IMR-90 (cell line): Measurements from ENCODE around the gene ADISSP. TPM values are rescaled to one million over a fixed set of nuclear protein-coding genes. Genes with fewer than 3 reads are reported as not detected.

Experiments used
- ATAC-seq: fragments of 200-7000 bp; cut with Tn5 transposase; 2 replicates; pipeline ENCODE4 v1.9.1; 2020; ENCODE audit warnings: low read depth, mild to moderate bottlenecking, moderate library complexity
- BruUV-seq: library from RNA; stranded (reverse); fragments of 400-500 nt; replicated peaks from 2 replicates; lab custom pipeline; 2021; lab: Mats Ljungman, UMichigan
- CTCF ChIA-PET: fragments of 300-600 bp; formaldehyde crosslinking; extraction: SDS; loops from one replicate; lab custom pipeline; 2021; ENCODE audit warnings: antibody characterized with exemption; lab: Yijun Ruan, JAX
- POLR2A ChIA-PET: fragments of 300-600 bp; sonication (Branson Sonifier 250); formaldehyde crosslinking; loops from one replicate; lab custom pipeline; 2022; ENCODE audit warnings: antibody characterized with exemption; ENCODE audit not compliant: unreplicated experiment; lab: Charles Lee
- DNase-seq: peaks from one replicate; pipeline ENCODE4 v3.0.0; 2013
- H2AFZ ChIP-seq: replicated peaks from 2 replicates; pipeline ENCODE3; 2013; ENCODE audit warnings: low read length, mild to moderate bottlenecking; ENCODE audit not compliant: poor library complexity
- H2AK5ac ChIP-seq: 2 replicates; pipeline ENCODE4 v1.6.1; 2013; ENCODE audit warnings: low read depth, low read length, inconsistent platforms
- H2AK9ac ChIP-seq: replicated peaks from 2 replicates; pipeline ENCODE3; 2013; ENCODE audit warnings: mild to moderate bottlenecking, low read depth, low read length, moderate library complexity; ENCODE audit not compliant: poor library complexity
- H2BK120ac ChIP-seq: 2 replicates; pipeline ENCODE4 v1.6.1; 2013; ENCODE audit warnings: low read depth, low read length, inconsistent platforms
- H2BK15ac ChIP-seq: 3 replicates; pipeline ENCODE4 v1.6.1; 2013; ENCODE audit warnings: low read depth, low read length, inconsistent platforms
- H2BK20ac ChIP-seq: 2 replicates; pipeline ENCODE4 v1.6.1; 2013; ENCODE audit warnings: low read depth, mild to moderate bottlenecking, inconsistent platforms, low read length, moderate library complexity
- H2BK5ac ChIP-seq: 2 replicates; pipeline ENCODE4 v1.6.1; 2013; ENCODE audit warnings: mild to moderate bottlenecking, low read depth, low read length, inconsistent platforms; ENCODE audit not compliant: poor library complexity, severe bottlenecking
- H3K14ac ChIP-seq: replicated peaks from 2 replicates; pipeline ENCODE4 v1.6.1; 2013; ENCODE audit warnings: low read depth, low read length, inconsistent platforms
- H3K18ac ChIP-seq: 2 replicates; pipeline ENCODE4 v1.6.1; 2013; ENCODE audit warnings: low read depth, low read length, control low read depth
- H3K23ac ChIP-seq: 2 replicates; pipeline ENCODE4 v1.6.1; 2013; ENCODE audit warnings: low read depth, low read length, inconsistent platforms
- H3K27ac ChIP-seq: 2 replicates; pipeline ENCODE4 v1.5.1; 2013; ENCODE audit warnings: mild to moderate bottlenecking, control low read depth, low read length; ENCODE audit not compliant: insufficient read depth
- H3K27me3 ChIP-seq: 2 replicates; pipeline ENCODE4 v1.6.1; 2013; ENCODE audit warnings: low read length; ENCODE audit not compliant: control insufficient read depth, insufficient read depth
- H3K36me3 ChIP-seq: 2 replicates; pipeline ENCODE4 v1.6.1; 2013; ENCODE audit warnings: low read length, mixed read lengths; ENCODE audit not compliant: control insufficient read depth, insufficient read depth
- H3K4ac ChIP-seq: 2 replicates; pipeline ENCODE4 v1.6.1; 2013; ENCODE audit warnings: low read depth, low read length, inconsistent platforms
- H3K4me1 ChIP-seq: 2 replicates; pipeline ENCODE4 v1.6.1; 2013; ENCODE audit warnings: low read length, mixed read lengths; ENCODE audit not compliant: control insufficient read depth, insufficient read depth
- H3K4me2 ChIP-seq: 2 replicates; pipeline ENCODE4 v1.6.1; 2013; ENCODE audit warnings: low read depth, mild to moderate bottlenecking, control low read depth, low read length, moderate library complexity
- H3K4me3 ChIP-seq: 2 replicates; pipeline ENCODE4 v1.5.1; 2013; ENCODE audit warnings: low read depth, mild to moderate bottlenecking, control low read depth, low read length, moderate library complexity; ENCODE audit not compliant: insufficient read depth
- H3K56ac ChIP-seq: 2 replicates; pipeline ENCODE4 v1.6.1; 2013; ENCODE audit warnings: low read length, inconsistent platforms; ENCODE audit not compliant: insufficient read depth; ENCODE audit errors: extremely low read depth
- H3K79me1 ChIP-seq, 2 experiments: 2 replicates each; pipeline ENCODE4 v1.6.1; 2013; ENCODE audit warnings: low read length in 2 of 2, inconsistent platforms in 1 of 2, low read depth in 1 of 2
- H3K9ac ChIP-seq: 2 replicates; pipeline ENCODE4 v1.6.1; 2013; ENCODE audit warnings: low read depth, low read length, control low read depth
- H3K9me1 ChIP-seq: 2 replicates; pipeline ENCODE4 v1.6.1; 2013; ENCODE audit warnings: low read length, inconsistent platforms; ENCODE audit not compliant: insufficient read depth
- H3K9me3 ChIP-seq: 2 replicates; pipeline ENCODE4 v1.6.1; 2013; ENCODE audit warnings: low read length; ENCODE audit not compliant: control insufficient read depth, insufficient read depth
- H4K20me1 ChIP-seq: 2 replicates; pipeline ENCODE4 v1.6.1; 2013; ENCODE audit warnings: low read length, inconsistent platforms; ENCODE audit not compliant: insufficient read depth
- H4K5ac ChIP-seq: 2 replicates; pipeline ENCODE4 v1.6.1; 2013; ENCODE audit warnings: mild to moderate bottlenecking, low read depth, low read length, control low read depth
- H4K8ac ChIP-seq, 2 experiments: 2 replicates each; pipeline ENCODE4 v1.6.1; 2013; ENCODE audit warnings: low read depth in 2 of 2, low read length in 2 of 2, control low read depth in 1 of 2, inconsistent platforms in 1 of 2
- H4K91ac ChIP-seq: 2 replicates; pipeline ENCODE4 v1.6.1; 2013; ENCODE audit warnings: low read depth, low read length, inconsistent platforms; ENCODE audit not compliant: insufficient read depth
- BHLHE40 ChIP-seq: fragments of 150-350 bp; IDR thresholded peaks from 2 replicates; pipeline ENCODE4 v1.6.1; 2016; ENCODE audit warnings: mild to moderate bottlenecking, low read depth, low read length
- CEBPB ChIP-seq: IDR thresholded peaks from 2 replicates; pipeline ENCODE4 v1.6.1; 2012; ENCODE audit warnings: low read depth, low read length, improper control_type of control experiment
- CHD1 ChIP-seq: IDR thresholded peaks from 2 replicates; pipeline ENCODE4 v1.6.1; 2012; ENCODE audit warnings: low read depth, low read length, improper control_type of control experiment
- CTCF ChIP-seq: conservative IDR thresholded peaks from 2 replicates; pipeline ENCODE4 v1.5.1; 2012; ENCODE audit warnings: mild to moderate bottlenecking, low read depth, low read length, improper control_type of control experiment
- ELK1 ChIP-seq: fragments of 150-350 bp; IDR thresholded peaks from 2 replicates; pipeline ENCODE4 v1.6.1; 2016; ENCODE audit warnings: low read depth, mild to moderate bottlenecking, low read length, moderate library complexity, borderline replicate concordance
- FOS ChIP-seq: fragments of 150-350 bp; IDR thresholded peaks from 2 replicates; pipeline ENCODE4 v1.6.1; 2016; ENCODE audit warnings: low read depth, low read length
- MAFK ChIP-seq: IDR thresholded peaks from 2 replicates; pipeline ENCODE4 v1.6.1; 2012; ENCODE audit warnings: low read depth, low read length, improper control_type of control experiment
- MAZ ChIP-seq: IDR thresholded peaks from 2 replicates; pipeline ENCODE4 v1.6.1; 2012; ENCODE audit warnings: low read depth, mild to moderate bottlenecking, low read length, improper control_type of control experiment, moderate library complexity, borderline replicate concordance
- MXI1 ChIP-seq: IDR thresholded peaks from 2 replicates; pipeline ENCODE4 v1.6.1; 2012; ENCODE audit warnings: low read depth, mild to moderate bottlenecking, low read length, moderate library complexity, borderline replicate concordance
- NFE2L2 ChIP-seq: fragments of 150-350 bp; IDR thresholded peaks from 2 replicates; pipeline ENCODE4 v1.6.1; 2016; ENCODE audit warnings: low read depth, mild to moderate bottlenecking, low read length
- POLR2A ChIP-seq: IDR thresholded peaks from 2 replicates; pipeline ENCODE4 v1.6.1; 2012; ENCODE audit warnings: mild to moderate bottlenecking, low read depth, low read length
- RAD21 ChIP-seq: IDR thresholded peaks from 2 replicates; pipeline ENCODE4 v1.6.1; 2012; ENCODE audit warnings: low read length, improper control_type of control experiment
- RCOR1 ChIP-seq: IDR thresholded peaks from 2 replicates; pipeline ENCODE4 v1.6.1; 2012; ENCODE audit warnings: mild to moderate bottlenecking, low read length, improper control_type of control experiment; ENCODE audit not compliant: insufficient replicate concordance
- RFX5 ChIP-seq: IDR thresholded peaks from 2 replicates; pipeline ENCODE4 v1.8.0; 2012; ENCODE audit warnings: low read depth, mild to moderate bottlenecking, low read length, moderate library complexity
- SMC3 ChIP-seq: fragments of 150-350 bp; IDR thresholded peaks from 2 replicates; pipeline ENCODE4 v1.6.1; 2016; ENCODE audit warnings: low read depth, mild to moderate bottlenecking, antibody characterized with exemption, low read length, moderate library complexity
- USF2 ChIP-seq: fragments of 150-350 bp; IDR thresholded peaks from 2 replicates; pipeline ENCODE4 v1.6.1; 2017; ENCODE audit warnings: mild to moderate bottlenecking, antibody characterized with exemption, low read length, low read depth
- WGBS, 2 experiments: methylation state at CpG; one replicate each; pipeline versions ENCODE4 v1.1.5 to v1.1.7; 2013; ENCODE audit warnings: missing lambda C conversion rate in 2 of 2; ENCODE audit not compliant: insufficient read length in 1 of 2; ENCODE audit errors: extremely low coverage in 2 of 2; 5-methylcytosine and 5-hydroxymethylcytosine counted together
- dilution Hi-C: fragments of 300-500 bp; cut with HindIII; formaldehyde crosslinking; loops from one replicate; pipeline ENCODE4 v1.14.3; 2018; ENCODE audit warnings: low sequenced_read_pairs; ENCODE audit not compliant: unreplicated experiment
- in situ Hi-C: fragments of 300-500 bp; cut with MboI; formaldehyde crosslinking; loops from 3 replicates; pipeline ENCODE4 v1.14.3; 2019; ENCODE audit warnings: low sequenced_read_pairs, inconsistent platforms, mixed read lengths
- intact Hi-C: fragments of 100-400 bp; cut with micrococcal nuclease; formaldehyde crosslinking; loops from 2 replicates; pipeline ENCODE4 v1.10.0; 2022
- polyA plus RNA-seq, 3 experiments: library from polyadenylated mRNA; depleted of rRNA; stranded (reverse); fragments of >200 nt; gene quantifications; 2 replicates each; pipeline ENCODE4 v1.2.3, GENCODE V29; 2012; ENCODE audit warnings: low replicate concordance in 1 of 3
- total RNA-seq: library from RNA; depleted of rRNA; stranded (reverse); fragments of >200 nt; gene quantifications from 2 replicates; pipeline ENCODE4 v1.2.3, GENCODE V29; 2012

The ADISSP gene
- total and polyA plus RNA-seq, 2 of the 4 experiments (the other 2 are of a cell fraction), result 31.9 to 58.2 TPM

GRCh38 chr20:3751675-3752385, 15.7 kb downstream of the ADISSP start:
- Histone ChIP-seq H3K4me1 (no peaks in the 10 kb centered on the region), H2AFZ (no peak overlapping the region), H3K56ac (no peak overlapping the region), H2BK15ac (no peak overlapping the region), H3K79me1 (no peaks in the 10 kb centered on the region), H2BK5ac (no peak overlapping the region), H2BK20ac (no peak overlapping the region), H3K27ac (no peak overlapping the region), H3K27me3 (peaks cover 7% of the 10 kb centered on the region), H3K14ac (no peak overlapping the region), H2AK5ac (no peak overlapping the region), H3K36me3 (peaks cover 6% of the 10 kb centered on the region), H4K5ac (no peak overlapping the region), H3K9me3 (no peaks in the 10 kb centered on the region), H3K4me3 (no peak overlapping the region), H4K20me1 (0 out of 2 replicates have a peak, but pooled peaks cover 6% of the 10 kb centered on the region), H3K4me2 (no peak overlapping the region), H4K8ac (no peak overlapping the region), H2BK120ac (no peak overlapping the region), H3K9me1 (no peaks in the 10 kb centered on the region; the same call in 1 of the 2 replicates), H3K4ac (no peak overlapping the region), H3K23ac (no peak overlapping the region), H3K9ac (no peak overlapping the region), H3K18ac (no peak overlapping the region), H2AK9ac (no peak overlapping the region), H4K91ac (no peak overlapping the region)
- DNase-seq, result no peak
- no peak for ATAC-seq
- intact Hi-C loops (no loop called here), in situ Hi-C loops (no loop called here), dilution Hi-C loops (no loop called here)
- CTCF ChIA-PET, result interaction anchor here (0.6 kb wide), 1 partner anchor 66 kb away, joined by 3 read pairs; no protein-coding TSS in a partner anchor
- BruUV-seq, result no TSS peak
- no peak for TF ChIP-seq CTCF
- TF ChIP-seq FOS, result no peak
- TF ChIP-seq RAD21, result no peak
- TF ChIP-seq RCOR1, result no peak
- TF ChIP-seq POLR2A, result no peak
- no peak for TF ChIP-seq MAFK
- TF ChIP-seq MXI1, result no peak
- TF ChIP-seq CHD1, result no peak
- TF ChIP-seq MAZ, result no peak
- no peak for TF ChIP-seq NFE2L2
- no peak for TF ChIP-seq SMC3
- no peak for TF ChIP-seq CEBPB
- TF ChIP-seq RFX5, result no peak
- no peak for TF ChIP-seq BHLHE40
- TF ChIP-seq ELK1, result no peak
- no peak for TF ChIP-seq USF2
- 67% methylated on average over 95 of the region's 95 CpGs; no CpG with 5 or more reads in 1 of the 2 experiments for WGBS, 2 experiments
- POLR2A ChIA-PET, result no interaction called here
